GM21717 (cell line): Measurements from ENCODE around the gene COL1A1.

Experiments
- ATAC-seq: cut with Tn5 transposase; IDR thresholded peaks from one replicate; pipeline ENCODE4 v1.9.1; 2021; ENCODE audit warnings: mild to moderate bottlenecking, moderate library complexity; ENCODE audit not compliant: unreplicated experiment

The COL1A1 gene

GRCh38 chr17:50201276-50201854, at the start of gene COL1A1:
Gene COL1A1 (minus strand): TSS chr17:50201631. CDS start chr17:50201513, 118 bp downstream.
- ATAC-seq, result no peak

- no peak for ATAC-seq
Measured at GRCh38 chr17:50248255-50248654, 46.8 kb upstream of the COL1A1 start.

- ATAC-seq, result no peak
Measured at GRCh38 chr17:50244771-50245170, 43.3 kb upstream of the COL1A1 start.

- ATAC-seq, result no peak
Measured at GRCh38 chr17:50241431-50241830, 40.0 kb upstream of the COL1A1 start.

- no peak for ATAC-seq
Measured at GRCh38 chr17:50240851-50241250, 39.4 kb upstream of the COL1A1 start.

GRCh38 chr17:50239937-50240336, 38.5 kb upstream of the COL1A1 start:
- no peak for ATAC-seq

GRCh38 chr17:50238601-50239280, 37.3 kb upstream of the COL1A1 start:
- no peak for ATAC-seq

GRCh38 chr17:50237901-50238300, 36.5 kb upstream of the COL1A1 start:
- ATAC-seq, result no peak

- no peak for ATAC-seq
Measured at GRCh38 chr17:50234581-50234980, 33.1 kb upstream of the COL1A1 start.

GRCh38 chr17:50225701-50226240, 24.3 kb upstream of the COL1A1 start:
- ATAC-seq, result no peak

- ATAC-seq, result no peak
Measured at GRCh38 chr17:50222922-50223321, 21.5 kb upstream of the COL1A1 start.

GRCh38 chr17:50221864-50222545, 20.6 kb upstream of the COL1A1 start:
- ATAC-seq, result no peak

GRCh38 chr17:50221266-50221863, 19.9 kb upstream of the COL1A1 start:
- ATAC-seq, result no peak

GRCh38 chr17:50220811-50221210, 19.4 kb upstream of the COL1A1 start:
- no peak for ATAC-seq

- no peak for ATAC-seq
Measured at GRCh38 chr17:50219939-50220465, 18.6 kb upstream of the COL1A1 start.

GRCh38 chr17:50219342-50219741, 17.9 kb upstream of the COL1A1 start:
- no peak for ATAC-seq

GRCh38 chr17:50218771-50219315, 17.4 kb upstream of the COL1A1 start:
- ATAC-seq, result no peak

- ATAC-seq, result no peak
Measured at GRCh38 chr17:50218071-50218759, 16.8 kb upstream of the COL1A1 start.

GRCh38 chr17:50217591-50217990, 16.2 kb upstream of the COL1A1 start:
- ATAC-seq, result no peak

GRCh38 chr17:50214976-50215760, 13.7 kb upstream of the COL1A1 start:
- ATAC-seq, result no peak
